Prostate gland (tissue), 2 donors: ENCODE results near the gene ATP6V1G2.

Experiments used
- POLR2A ChIP-seq: fragments of 450-650 bp; IDR thresholded peaks from one replicate; pipeline ENCODE4 v1.6.1; 2016; ENCODE audit warnings: antibody characterized with exemption, mild to moderate bottlenecking
- POLR2AphosphoS5 ChIP-seq: sonication (generic); formaldehyde crosslinking; IDR thresholded peaks from one replicate; pipeline ENCODE4 v1.6.1; 2017; ENCODE audit warnings: antibody characterized with exemption
- TF ChIP-seq, protein P1 (sequence below), 4 experiments: fragments of 200-600 bp in 2 of 4; fragments of 450-650 bp in 2 of 4; sonication (generic) in 2 of 4; IDR thresholded peaks; 1 replicate in 3 of 4; 2 replicates in 1 of 4; pipeline ENCODE4 v1.5.1; 2016 to 2019; ENCODE audit warnings: antibody characterized with exemption in 4 of 4, mild to moderate bottlenecking in 2 of 4, moderate library complexity in 2 of 4

DNA sequence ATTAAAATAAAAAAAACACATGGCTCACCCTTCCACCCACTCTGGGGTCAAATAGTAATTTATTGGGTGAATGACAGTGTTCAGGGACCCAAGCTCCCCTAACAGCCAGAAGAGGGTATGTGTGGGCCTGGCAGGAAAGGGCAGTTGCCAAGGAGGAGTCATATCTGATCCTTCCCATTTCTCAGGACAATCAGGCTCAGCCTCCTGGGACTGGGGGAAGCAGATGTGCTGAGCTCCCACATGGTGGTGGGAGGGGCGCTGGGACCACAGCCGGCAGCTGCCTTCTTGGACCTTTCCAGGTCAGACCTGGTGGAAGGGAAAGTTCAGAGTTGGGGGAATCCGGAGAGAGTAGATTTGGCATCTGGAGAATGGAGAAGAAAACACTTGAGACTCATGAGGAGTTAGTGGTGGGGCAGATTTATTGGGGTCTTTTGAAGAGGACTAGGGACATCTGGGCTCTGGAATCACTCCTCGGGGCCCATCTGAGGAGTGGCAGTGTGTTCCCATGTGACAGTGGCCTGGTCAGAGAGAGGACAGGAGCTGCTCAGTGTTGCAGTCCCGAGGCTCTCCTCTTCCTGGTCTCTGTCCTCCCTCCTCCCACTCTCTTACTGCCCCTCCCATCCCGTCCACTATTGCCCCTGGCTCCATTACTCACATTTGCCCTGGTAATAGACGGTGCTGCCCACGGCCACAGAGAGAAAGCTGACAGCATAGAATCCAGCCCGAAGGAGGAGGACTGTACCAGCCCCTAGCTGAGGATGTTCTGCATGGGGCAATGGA lies 42.7 kb upstream of the ATP6V1G2 start:
- TF ChIP-seq POLR2AphosphoS5 (no peak), POLR2A (no peak)
- TF ChIP-seq, protein P1, sequence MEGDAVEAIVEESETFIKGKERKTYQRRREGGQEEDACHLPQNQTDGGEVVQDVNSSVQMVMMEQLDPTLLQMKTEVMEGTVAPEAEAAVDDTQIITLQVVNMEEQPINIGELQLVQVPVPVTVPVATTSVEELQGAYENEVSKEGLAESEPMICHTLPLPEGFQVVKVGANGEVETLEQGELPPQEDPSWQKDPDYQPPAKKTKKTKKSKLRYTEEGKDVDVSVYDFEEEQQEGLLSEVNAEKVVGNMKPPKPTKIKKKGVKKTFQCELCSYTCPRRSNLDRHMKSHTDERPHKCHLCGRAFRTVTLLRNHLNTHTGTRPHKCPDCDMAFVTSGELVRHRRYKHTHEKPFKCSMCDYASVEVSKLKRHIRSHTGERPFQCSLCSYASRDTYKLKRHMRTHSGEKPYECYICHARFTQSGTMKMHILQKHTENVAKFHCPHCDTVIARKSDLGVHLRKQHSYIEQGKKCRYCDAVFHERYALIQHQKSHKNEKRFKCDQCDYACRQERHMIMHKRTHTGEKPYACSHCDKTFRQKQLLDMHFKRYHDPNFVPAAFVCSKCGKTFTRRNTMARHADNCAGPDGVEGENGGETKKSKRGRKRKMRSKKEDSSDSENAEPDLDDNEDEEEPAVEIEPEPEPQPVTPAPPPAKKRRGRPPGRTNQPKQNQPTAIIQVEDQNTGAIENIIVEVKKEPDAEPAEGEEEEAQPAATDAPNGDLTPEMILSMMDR (IDR thresholded peaks at IDR 0.05): no peak
